Right lobe of liver (tissue), 6 donors: ENCODE results near the gene SPHK2. TPM values are rescaled to one million over a fixed set of nuclear protein-coding genes. Genes with fewer than 3 reads are reported as not detected.

Experiments
- ATAC-seq, 4 donors: fragments of 200-7000 bp; cut with Tn5 transposase; one replicate each; pipeline ENCODE4 v1.9.1; 2020; ENCODE audit warnings: mild to moderate bottlenecking in 4 of 4, moderate library complexity in 4 of 4
- DNase-seq, 3 donors: peaks; one replicate each; pipeline ENCODE4 v3.0.0-alpha.2; 2020
- H3K27ac ChIP-seq, 3 donors: fragments of 200-600 bp; one replicate each; pipeline ENCODE4 v1.8.0; 2022
- H3K27me3 ChIP-seq, 2 donors: fragments of 200-600 bp; one replicate each; pipeline ENCODE4 v1.8.0; 2022
- H3K36me3 ChIP-seq, 4 donors: fragments of 200-600 bp; sonication (generic) in 1 of 4; one replicate each; pipeline versions ENCODE4 v1.5.1 to v1.8.0; 2017 to 2022; ENCODE audit warnings: control low read depth in 1 of 4
- H3K4me1 ChIP-seq, 4 donors: fragments of 200-600 bp; sonication (generic) in 1 of 4; one replicate each; pipeline versions ENCODE4 v1.5.1 to v1.8.0; 2017 to 2022; ENCODE audit warnings: control low read depth in 1 of 4
- H3K4me3 ChIP-seq, 3 donors: fragments of 200-600 bp; one replicate each; pipeline ENCODE4 v1.8.0; 2022
- H3K9me3 ChIP-seq, 4 donors: fragments of 200-600 bp; sonication (generic) in 1 of 4; one replicate each; pipeline versions ENCODE4 v1.5.1 to v1.8.0; 2017 to 2022; ENCODE audit warnings: control low read depth in 1 of 4
- POLR2A ChIP-seq: fragments of 450-650 bp; IDR thresholded peaks from one replicate; pipeline ENCODE4 v1.6.1; 2017; ENCODE audit warnings: antibody characterized with exemption, mild to moderate bottlenecking
- WGBS: methylation state at CpG from one replicate; pipeline ENCODE4 v1.1.6; 2018; ENCODE audit warnings: low coverage, low lambda C conversion rate; ENCODE audit not compliant: insufficient coverage; ENCODE audit errors: missing lambda C conversion rate; 5-methylcytosine and 5-hydroxymethylcytosine counted together
- intact Hi-C, 2 donors: fragments of 100-400 bp; cut with DNase I; formaldehyde crosslinking; loops; one replicate each; pipeline versions ENCODE4 v1.11.2 to v1.14.1; 2022
- total RNA-seq, 6 experiments: library from RNA; depleted of rRNA in 2 of 6; stranded (reverse); fragments of >200 nt in 2 of 6; fragmentation: NEBNext Ultra II Directional in 3 of 6; extraction: Animal tissue kit (Norgen Biotek cat#: 25700) in 3 of 6; gene quantifications; one replicate each; pipeline versions ENCODE4 v1.1.0 to v1.2.4, GENCODE V29; 2016 to 2023
- TF ChIP-seq, protein P1 (sequence below), 4 donors: fragments of 200-600 bp in 3 of 4; fragments of 450-650 bp in 1 of 4; IDR thresholded peaks; one replicate each; pipeline versions ENCODE4 v1.5.1 to v1.8.0; 2016 to 2022; ENCODE audit warnings: antibody characterized with exemption in 4 of 4, mild to moderate bottlenecking in 2 of 4
- donor health status: DM: no; HTN: yes; CAD: no.
- donor health status: DM: no; HTN: no; CAD: no.
- donor health status: DM: no; HTN: no; CAD: no.
- donor health status: DM: no; HTN: yes; CAD: no.
- donor health status: DM: no; HTN: yes; CAD: no.

SPHK2 gene
- total RNA-seq, 6 experiments from 2014 or later, result 11.4 to 30.1 (median 17.2) TPM

DNA sequence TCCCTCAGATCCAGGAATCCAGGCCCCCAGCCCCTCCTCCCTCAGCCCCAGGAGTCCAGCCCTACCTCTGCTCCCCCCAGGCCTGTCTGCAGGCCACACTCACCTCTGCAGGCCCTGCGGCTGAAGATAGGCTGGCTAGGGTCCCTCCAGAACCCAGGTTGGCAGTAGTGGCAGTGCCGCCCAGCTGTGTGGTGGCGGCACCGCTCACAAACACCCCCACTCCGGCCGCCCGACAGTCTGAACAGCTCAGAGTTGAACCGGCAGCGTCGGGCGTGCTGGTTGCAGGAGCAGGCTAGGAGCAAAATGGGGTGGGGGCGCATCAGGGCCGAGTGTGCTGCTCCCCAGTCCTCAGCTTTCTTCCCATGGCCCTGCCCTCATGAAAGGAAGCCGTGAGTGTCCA, 45.2 kb downstream of the SPHK2 start:
- WGBS, result 69% methylated on average over 6 of the region's 14 CpGs
- intact Hi-C loops, result no loop called here
- ATAC-seq, result no peak

DNA sequence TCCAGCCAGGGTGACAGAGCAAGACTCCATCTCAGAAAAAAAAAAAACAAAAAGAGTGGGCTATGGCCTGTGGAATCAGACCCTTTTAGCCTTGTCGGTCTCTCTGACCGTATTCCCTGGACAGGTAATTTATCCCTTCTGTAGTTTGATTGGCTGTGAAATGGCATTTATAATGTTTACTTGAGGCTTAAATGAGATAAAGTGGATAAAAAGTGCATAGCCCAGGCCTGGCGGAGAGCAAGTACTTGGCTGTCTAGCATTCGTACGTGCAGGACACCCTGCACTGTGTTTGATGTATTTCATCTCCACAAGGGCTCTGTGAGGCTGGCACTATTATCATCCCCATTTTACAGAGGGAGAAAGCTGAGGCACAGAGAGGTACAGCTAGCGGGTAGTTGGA, 46.5 kb downstream of the SPHK2 start:
- no peak for TF ChIP-seq POLR2A
- TF ChIP-seq, protein P1, sequence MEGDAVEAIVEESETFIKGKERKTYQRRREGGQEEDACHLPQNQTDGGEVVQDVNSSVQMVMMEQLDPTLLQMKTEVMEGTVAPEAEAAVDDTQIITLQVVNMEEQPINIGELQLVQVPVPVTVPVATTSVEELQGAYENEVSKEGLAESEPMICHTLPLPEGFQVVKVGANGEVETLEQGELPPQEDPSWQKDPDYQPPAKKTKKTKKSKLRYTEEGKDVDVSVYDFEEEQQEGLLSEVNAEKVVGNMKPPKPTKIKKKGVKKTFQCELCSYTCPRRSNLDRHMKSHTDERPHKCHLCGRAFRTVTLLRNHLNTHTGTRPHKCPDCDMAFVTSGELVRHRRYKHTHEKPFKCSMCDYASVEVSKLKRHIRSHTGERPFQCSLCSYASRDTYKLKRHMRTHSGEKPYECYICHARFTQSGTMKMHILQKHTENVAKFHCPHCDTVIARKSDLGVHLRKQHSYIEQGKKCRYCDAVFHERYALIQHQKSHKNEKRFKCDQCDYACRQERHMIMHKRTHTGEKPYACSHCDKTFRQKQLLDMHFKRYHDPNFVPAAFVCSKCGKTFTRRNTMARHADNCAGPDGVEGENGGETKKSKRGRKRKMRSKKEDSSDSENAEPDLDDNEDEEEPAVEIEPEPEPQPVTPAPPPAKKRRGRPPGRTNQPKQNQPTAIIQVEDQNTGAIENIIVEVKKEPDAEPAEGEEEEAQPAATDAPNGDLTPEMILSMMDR (IDR thresholded peaks at IDR 0.05), result no peak
- Histone ChIP-seq H3K27ac (no peak overlapping the region), H3K4me1 (no peaks in the 10 kb centered on the region), H3K36me3 (no peaks in the 10 kb centered on the region), H3K9me3 (no peaks in the 10 kb centered on the region), H3K4me3 (no peak overlapping the region), H3K27me3 (no peaks in the 10 kb centered on the region)
- 85% methylated on average over 5 of the region's 6 CpGs for WGBS
- ATAC-seq, result no peak
- no peak for DNase-seq
- intact Hi-C loops, result no loop called here

More for the DNA sequence above, 45.2 kb downstream of the SPHK2 start:
- Histone ChIP-seq H3K9me3 (no peaks in the 10 kb centered on the region), H3K4me1 (no peaks in the 10 kb centered on the region), H3K27ac (no peak overlapping the region), H3K27me3 (no peaks in the 10 kb centered on the region), H3K36me3 (no peaks in the 10 kb centered on the region), H3K4me3 (no peak overlapping the region)
- TF ChIP-seq, protein P1 (IDR thresholded peaks at IDR 0.05), result no peak
- no peak for TF ChIP-seq POLR2A
- no peak for DNase-seq

DNA sequence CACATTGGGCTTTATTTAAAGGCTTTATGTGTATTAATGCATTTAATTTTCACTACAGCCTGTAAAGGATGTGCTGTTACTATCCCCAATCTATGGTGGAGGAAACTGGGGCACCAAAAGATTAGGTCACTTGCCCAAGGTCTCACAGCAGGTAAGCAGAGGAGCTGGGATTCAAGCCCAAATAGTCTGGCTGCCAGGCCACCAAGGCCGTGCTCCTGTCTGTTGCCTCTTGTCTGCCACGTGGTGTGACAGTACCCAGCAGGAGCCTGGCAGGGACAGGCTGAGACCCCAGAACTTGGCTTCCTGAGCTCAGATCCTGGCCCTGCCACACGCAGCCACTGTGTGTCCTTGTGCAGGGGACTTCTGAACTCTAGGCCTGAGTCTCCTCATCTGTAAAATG, 49.0 kb downstream of the SPHK2 start:
- intact Hi-C loops, result no loop called here
- no peaks in the 10 kb centered on the region for H3K9me3 ChIP-seq

DNA sequence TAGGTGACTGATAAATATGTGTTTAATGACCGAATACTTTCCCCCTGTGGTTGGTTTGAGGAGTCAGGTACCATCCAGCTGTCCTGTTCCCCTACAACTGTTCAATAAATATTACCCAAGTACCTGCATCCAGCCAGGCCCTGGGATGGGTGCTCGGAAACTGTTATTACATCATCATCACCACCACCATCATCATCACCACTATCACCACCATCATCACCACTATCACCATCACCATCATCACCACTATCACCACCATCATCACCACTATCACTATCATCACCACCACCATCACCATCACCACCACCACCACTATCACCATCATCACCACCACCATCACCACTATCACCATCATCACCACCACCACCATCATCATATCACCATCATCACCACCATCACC, 49.5 kb downstream of the SPHK2 start:
- Histone ChIP-seq H3K27ac (no peak overlapping the region), H3K36me3 (no peaks in the 10 kb centered on the region), H3K4me1 (no peaks in the 10 kb centered on the region), H3K27me3 (no peaks in the 10 kb centered on the region), H3K4me3 (no peak overlapping the region), H3K9me3 (no peaks in the 10 kb centered on the region)
- ATAC-seq (no peak), DNase-seq (no peak)
- TF ChIP-seq, protein P1 (IDR thresholded peaks at IDR 0.05), result no peak
- no peak for TF ChIP-seq POLR2A
- intact Hi-C loops, result no loop called here
- WGBS, result 100% methylated on average over 2 of the region's 2 CpGs

More for the DNA sequence above, 49.0 kb downstream of the SPHK2 start:
- 51% methylated on average over 2 of the region's 3 CpGs for WGBS
- no peaks in the 10 kb centered on the region for H3K36me3 ChIP-seq
- ATAC-seq, result peak in 1 of 4 donors; percentile 35
- TF ChIP-seq, protein P1 (IDR thresholded peaks at IDR 0.05), result no peak
- TF ChIP-seq POLR2A, result no peak
- DNase-seq, result no peak
- H3K27ac ChIP-seq, result no peak overlapping the region
- H3K27me3 ChIP-seq, result no peaks in the 10 kb centered on the region
- H3K4me3 ChIP-seq, result no peak overlapping the region
- H3K4me1 ChIP-seq, result no peaks in the 10 kb centered on the region
